CD4-positive, alpha-beta T cell treated with Interleukin-2 at 100 ng/mL for 4 hours (primary cell): ENCODE results near the gene SLC25A10.
"Not testable (repeated sequence)": the region's sequence is repeated elsewhere in the genome, so short reads cannot be mapped to it uniquely, and the experiment has no call there.

Source experiments
- DNase-seq: peaks from one replicate; pipeline ENCODE4 v3.0.0-alpha.2; 2020; ENCODE audit warnings: low spot score

Gene SLC25A10

DNA sequence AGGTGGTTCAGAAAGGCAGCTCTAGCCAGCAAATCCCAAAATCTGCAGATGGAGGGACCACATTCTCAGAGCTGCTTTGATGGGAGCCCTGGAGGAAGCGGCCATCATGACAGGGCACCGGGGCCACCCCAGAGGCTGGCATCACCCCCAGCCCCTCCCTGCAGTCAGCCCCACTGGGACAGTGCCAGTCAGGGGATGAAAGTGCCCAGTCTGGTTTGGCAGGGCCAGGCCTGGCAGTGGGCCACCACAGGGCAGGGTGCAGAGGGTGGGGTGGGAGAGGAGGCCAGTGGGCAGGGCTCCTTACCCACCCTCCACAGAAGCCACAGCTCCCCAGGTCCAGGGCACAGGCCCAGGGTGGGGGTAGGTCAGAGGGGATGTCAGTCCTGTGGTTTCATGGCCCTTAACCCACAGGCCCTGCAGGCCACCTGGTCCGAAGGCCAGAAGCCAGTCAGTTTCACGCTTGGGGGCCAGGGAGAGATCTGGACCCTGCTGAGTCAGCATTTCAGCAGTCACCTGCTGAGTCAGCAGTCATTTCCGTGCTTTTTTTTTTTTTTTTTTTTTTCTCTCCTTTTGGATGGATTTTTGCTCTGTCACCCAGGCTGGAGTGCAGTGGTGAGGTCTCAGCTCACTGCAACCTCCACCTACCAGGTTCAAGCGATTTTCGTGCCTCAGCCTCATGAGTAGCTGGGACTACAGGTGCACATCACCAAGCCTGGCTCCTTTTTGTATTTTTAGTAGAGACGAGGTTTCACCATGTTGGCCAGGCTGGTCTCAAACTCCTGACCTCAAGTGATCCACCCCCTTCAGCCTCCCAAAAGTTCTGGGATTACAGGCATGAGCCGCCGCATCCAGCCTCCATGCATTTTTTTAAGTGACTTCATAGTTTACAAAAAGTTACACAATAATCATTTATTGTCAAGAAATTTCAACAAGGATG, 10.4 kb downstream of the SLC25A10 start:
- no peak for DNase-seq

DNA sequence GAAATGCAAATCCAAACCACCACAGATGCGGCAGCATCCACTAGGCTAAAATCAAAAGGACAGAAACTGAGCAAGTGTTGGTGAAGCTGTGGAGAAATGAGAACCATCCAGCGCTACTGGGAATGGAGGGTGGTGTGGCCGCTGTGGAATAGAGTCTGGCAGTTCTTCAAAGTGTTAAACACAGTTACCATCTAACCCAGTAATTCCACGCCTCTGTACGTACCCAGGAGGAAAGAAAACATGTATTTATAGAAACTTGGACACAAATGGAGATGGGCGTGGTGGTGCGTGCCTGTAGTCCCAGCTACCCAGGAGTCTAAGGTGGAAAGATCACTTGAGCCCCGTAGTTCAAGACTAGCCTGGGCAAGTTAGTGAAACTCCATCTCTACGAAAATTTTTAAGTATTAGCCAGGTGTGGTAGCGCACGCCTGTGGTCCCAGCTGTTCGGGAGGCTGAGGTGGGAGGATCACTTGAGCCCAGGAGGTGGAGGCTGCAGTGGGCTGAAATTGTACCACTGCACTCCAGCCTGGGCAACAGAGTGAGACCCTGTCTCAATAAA, 11.6 kb downstream of the SLC25A10 start:
- DNase-seq: no peak

DNA sequence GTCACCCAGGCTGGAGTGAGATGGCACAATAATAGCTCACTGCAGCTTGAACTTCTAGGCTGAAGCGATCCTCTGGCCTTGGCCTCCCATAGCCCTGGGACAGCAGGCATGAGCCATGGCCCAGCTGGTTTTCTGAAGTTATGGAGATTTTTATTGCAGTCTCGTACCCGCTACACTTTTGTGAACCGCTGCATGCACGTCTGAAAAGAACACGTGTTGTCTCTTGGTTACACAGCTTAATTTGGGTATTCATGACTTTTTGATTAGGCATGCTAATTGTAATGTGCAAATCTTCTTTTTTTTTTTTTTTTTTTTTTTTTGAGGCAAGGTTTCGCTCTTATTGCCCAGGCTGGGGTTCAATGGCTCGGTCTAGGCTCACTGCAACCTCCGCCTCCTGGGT, 13.4 kb downstream of the SLC25A10 start:
- DNase-seq: no peak

DNA sequence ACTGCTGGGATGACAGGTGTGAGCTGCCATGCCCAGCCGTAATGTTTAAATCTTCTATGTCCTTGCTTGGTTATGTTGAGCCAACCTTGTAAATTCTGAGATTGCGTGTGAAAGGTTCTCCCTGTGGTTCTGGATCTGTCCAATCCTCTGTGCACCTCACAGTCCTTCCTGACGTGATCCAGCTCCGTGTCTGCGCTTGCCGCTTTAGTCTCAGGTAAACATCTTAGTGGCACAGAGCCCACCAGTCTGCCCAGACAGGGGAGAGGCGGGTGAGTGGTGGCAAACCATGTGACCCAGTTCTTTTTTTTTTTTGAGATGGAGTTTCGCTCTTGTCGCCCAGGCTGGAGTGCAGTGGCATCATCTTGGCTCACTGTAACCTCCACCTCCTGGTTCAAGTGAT, 13.9 kb downstream of the SLC25A10 start:
- DNase-seq: no peak

DNA sequence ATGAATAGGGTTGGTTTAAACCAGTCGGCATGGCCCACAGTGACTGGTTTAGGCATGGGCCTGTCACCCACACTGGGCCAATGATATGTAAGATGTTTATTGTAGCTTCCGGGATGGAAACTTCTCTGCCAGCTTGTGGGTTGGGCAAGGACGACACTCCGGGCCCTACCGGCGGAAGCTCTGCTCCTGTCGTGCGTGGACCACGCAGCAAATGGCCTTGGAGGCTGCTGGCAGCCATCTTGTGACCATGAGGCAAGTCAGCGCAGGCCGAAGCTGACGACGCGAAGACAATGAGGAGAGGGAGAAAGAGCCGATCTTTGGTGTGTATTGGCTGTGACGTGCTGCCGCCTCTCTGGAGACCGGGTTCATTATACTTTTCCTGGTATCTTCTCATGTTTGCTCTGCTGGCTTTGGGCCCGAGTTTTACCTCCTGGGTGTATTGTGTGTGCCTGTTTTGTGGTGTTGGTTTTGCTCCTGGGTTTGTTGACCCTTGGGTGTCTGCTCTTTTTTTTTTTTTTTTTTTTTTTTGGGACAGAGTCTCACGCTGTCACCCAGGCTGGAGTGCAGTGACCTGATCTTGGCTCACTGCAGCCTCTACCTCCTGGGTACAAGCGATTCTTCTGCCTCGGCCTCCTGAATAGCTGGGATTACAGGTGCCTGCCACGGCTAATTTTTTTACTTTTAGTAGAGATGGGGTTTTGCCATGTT, 15.4 kb downstream of the SLC25A10 start:
- DNase-seq: no peak

DNA sequence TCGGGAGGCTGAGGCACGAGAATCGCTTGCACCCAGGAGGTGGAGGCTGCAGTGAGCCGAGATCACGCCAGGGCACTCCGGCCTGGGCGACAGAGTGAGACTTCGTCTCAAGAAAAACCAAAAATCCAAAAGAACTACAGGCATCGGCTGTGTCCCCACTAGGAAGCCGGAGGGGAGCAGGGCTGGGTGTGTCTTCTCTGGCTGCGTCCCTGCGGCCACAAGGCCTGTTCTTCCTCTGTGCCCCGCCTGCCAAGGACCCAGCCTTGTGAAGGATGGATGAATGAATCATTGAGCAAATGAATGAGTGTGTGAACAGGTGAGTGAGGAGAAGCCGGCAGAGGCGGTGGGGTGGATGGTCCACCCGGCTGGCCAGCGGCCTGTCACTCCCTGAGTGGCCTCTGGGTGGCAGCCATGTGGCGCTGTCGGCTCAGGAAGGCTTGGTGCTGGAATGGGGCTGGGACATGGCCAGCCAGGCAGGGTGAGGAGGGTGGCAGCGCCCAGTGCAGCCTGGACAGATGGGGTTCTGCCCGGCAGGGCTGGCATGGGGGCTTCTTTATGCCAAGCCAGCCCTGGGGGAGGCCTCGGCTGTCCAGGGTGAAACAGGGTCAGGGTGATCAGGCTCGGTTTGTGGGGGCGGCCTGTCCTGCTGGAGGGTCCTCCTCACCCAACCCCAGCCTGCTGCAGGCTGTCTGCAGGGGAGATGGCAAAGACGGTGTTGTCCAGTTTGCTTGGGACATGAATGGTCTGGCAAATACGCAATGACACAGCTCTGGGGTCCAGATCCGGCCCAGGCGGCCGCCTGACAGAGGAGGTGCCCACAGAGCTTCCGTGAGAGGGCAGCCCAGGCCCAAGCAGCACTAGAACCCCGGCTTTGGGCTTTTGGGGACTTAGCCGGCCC, 21.7 kb downstream of the SLC25A10 start:
- DNase-seq: peak; percentile 61

DNA sequence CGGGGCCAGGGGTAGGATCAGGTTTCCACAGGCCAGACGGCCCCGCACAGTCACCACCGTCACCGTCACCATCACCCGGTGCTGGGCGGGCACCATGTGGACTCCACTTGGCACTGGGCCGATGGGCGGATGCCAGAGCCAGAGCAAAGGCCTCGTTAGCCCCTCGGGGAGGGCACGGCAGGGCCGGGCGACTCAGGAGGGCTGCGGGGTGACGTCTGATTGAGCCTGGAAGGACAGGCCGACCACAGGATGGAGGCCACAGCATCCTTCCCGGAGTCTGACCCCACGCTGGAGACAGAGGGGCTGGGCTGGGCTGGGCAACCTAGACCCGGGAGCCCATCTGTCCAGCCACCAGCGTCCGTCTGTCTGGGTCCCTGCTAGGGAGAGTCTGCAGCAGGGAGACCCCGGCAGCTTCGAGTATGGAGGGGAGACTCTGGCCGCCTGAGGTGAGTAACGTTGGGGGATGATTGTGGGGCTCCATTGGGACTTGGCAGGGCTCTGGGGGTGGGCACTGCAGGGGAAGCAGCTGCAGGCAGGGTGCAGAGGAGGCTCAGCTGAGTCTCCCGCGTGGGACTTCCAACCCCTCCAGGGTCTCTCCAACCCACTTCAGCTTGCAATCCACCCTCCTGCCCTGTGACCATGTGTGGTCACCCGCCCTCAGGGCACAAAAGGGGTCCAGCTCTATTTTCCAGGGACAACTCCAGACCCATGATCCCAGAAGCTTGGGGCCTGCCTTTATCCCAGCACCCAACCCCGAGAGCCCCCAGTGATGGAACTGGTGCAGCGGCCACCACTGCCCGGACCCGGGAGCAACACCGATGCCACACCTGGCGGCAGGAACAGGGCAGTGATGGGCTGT, 22.6 kb downstream of the SLC25A10 start:
- DNase-seq: no peak

DNA sequence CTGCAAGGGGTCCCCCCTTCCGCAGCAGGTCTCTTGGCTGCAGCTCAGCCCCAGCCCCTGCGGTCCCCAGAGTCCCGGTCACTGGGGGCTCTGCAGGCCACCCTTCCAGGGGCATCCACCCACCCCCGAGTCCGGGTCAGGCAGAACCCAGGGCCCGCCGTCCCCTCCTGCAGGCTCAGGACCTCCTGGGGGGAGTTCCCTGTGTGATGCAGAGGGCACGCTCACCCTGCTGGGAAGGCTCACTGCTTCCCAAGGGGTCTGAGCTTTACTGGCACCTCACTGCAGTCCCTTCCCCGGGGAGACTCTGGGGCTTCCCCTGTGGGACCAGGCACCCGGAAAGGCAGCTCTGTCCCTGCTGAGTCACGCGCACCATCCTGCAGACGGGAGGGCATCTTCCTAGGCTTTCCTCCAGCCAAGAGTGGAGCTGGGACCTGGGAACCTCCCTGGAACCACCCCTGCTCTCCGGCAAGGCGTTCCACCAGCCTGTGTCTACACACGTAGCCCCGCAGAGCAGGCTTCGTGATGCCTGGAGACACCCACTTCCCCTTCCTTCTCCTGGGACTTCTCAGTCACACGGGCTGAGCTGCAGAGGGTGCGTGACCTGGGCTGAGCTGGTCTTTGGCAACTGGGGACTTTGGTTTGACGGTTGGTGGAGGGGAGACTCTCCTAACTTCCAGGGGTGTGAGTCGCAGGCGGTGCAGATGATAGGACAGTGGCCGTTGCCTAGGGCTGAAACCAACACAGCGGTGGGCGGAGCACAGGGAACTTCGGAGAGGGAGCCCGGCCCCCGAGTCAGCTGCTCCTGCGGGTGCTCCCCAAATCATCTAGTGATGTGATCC, 23.4 kb downstream of the SLC25A10 start:
- DNase-seq: no peak

DNA sequence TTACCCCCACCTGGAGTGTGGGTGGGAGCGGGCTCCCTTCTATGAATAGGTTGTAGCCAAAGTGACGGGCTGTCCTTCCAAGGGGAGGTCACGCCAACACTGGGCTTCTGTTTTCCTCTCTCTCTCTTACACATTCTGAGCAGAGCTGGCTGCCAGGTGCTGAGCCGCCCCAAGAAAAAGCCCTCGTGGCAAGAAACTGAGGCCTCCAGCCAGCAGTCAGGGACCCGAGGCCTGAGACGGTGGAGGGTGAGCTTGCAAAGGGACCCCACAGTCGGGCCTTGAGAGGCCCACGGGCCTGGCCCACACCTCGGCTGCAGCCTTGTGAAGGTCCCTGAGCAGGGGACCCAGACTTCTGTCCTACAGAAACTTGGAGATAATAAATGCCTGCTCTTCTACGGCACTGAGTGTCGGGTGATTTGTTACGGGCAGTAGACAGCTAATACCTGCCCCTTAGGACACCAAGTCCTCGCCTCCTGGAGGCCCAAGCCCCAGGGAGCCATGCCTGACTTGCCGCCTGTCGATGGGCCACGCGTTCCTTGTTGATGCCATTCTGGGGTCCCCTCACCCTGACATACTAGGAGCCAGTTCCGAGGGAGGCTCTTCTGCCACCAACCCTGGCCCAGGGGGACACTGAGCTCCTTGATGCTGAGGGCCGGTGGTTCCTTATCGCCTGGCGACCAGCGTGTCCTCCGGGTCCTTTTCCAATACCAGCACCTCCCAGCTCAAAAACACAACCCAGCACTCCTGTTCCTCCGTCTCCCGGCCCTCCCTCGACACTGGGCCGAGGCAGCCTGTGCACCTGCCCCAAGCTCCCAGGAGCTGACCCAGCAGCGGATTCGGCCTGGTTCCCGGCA, 26.1 kb downstream of the SLC25A10 start:
- no peak for DNase-seq

DNA sequence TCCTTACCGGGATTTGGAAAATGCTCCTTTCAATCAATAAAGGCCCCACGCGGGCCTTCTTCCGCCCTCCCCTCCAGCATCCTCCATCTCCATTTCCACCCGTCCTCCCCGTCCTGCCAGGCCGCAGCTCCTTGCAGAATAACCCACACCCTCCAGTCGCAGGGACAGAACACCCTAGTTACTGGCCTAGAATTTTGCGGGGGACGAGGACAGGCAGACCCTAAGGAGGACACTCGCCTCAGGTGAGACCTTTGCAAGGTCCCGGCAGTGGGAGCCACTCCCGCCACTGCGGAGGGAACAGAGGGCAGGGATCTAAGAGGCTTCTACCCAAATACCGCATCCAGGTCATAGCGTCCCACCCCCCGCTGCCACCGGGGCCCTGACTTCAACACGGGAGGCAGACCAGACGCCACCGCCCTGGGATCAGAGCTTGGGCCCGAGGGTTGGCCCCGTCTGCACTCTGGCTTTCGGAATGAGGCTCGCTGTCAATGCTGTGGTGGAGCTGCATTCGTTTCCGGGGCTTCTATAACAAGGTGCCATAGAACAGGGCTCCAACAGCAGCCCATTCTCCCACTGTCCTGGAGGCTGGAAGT, 26.8 kb downstream of the SLC25A10 start:
- DNase-seq: no peak

DNA sequence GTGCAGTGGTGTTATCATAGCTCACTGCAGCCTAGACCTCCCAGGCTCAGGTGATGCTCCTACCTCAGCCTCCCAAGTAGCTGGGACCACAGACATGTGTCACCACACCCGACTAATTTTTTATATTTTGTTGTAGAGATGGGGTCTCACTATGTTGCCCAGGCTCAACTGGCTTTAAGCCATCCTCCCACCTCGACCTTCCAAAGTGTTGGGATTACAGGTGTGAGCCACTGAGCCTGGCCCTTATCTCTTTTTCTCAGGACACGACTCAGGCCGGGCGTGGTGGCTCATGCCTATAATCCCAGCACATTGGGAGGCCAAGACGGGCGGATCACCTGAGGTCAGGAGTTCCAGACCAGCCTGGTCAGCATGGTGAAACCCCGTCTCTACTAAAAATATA, 27.5 kb downstream of the SLC25A10 start:
- not testable (repeated sequence) for DNase-seq

DNA sequence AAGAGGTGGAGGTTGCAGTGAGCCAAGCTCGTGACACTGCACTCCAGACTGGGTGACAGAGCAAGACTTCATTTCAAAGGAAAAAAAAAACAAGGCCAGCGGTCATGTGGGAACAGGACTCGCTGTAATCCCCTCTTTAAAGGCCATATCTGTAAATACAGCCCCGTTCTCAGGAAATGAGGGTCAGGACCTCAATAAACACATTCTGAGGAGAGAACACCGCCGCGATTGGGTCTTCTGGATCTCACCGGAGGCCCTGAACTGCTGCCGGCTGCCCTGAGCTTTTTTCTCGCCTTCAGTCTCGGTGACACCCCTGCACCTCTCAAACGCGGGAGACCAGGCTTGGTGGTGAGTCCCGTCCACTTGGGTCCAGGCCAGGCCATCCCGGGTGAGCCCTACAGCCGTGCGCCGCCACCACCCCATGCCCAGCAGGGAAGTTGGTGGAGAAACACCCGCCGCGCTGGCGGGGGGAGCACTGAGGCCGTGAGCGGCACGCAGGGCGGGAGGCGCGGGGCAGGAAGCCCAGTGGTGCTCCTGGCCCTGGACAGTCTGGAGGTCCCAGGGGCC, 28.4 kb downstream of the SLC25A10 start:
- DNase-seq: no peak

DNA sequence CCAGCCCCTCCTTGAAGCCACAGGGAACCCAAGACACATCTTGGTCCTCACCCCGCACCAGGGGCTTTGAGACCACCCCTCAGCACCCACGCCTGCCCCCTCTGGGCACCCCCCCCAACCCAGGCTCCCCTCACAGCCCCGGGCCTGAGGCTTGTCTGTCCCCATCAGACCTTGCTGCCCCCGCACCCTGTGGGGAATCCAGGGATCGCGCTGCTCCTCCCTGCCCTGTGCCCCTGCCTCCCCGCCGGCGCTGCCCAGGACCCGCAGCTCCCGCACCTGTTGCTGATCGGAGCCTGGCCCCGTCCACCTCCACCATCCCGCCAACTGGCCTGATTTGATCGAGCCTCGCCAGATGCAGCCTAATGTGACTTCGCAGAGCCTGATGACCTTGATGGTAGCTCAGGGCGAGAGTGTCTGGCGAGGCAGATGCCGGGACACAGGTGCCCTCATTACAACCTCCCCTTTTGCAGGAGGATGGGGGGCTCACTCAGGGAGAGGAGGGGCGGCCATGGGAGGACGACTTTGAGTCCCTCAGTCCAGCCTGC, 29.0 kb downstream of the SLC25A10 start:
- no peak for DNase-seq

DNA sequence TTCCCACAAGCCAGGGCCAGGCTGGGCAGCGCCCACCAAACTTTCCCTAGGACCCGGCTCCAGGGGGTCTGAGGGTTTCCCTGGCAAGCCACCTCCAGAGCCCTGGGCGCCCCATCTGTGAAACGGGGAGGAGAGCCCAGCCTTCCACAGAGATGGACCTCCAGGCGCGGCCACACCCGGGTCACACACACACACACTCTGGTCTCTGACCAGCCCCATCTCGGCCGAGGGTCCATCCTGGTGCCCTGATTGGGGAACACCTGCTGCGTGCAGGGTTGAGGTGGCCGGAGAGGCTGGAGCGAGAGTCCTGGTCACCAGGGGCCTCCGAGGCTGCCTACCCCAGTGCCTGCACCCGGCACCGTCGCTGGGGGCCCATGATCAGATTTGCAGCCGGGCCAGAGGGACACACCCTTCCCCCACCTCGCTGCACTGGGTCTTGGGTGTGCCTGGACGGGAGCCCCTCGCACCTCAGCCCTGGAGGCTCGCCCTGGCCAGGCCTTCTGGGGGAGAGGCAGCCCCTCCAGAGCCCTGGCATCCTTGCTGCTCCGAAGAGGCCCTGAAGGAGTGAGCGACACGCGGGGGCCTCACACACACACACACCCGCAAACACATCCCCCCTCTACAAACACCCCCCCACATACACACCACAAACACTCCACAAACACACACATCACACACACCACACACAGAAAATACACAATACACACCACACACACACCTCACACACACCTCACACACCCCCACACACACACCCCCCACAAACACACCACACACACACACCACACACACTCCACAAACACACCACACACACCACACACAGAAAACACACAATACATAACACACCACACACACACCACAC, 29.7 kb downstream of the SLC25A10 start:
- DNase-seq: no peak
